ENCODE data around the gene ZNF469.
"Not testable (repeated sequence)": the region's sequence is repeated elsewhere in the genome, so short reads cannot be mapped to it uniquely, and the experiment has no call there.

ZNF469 gene

DNA sequence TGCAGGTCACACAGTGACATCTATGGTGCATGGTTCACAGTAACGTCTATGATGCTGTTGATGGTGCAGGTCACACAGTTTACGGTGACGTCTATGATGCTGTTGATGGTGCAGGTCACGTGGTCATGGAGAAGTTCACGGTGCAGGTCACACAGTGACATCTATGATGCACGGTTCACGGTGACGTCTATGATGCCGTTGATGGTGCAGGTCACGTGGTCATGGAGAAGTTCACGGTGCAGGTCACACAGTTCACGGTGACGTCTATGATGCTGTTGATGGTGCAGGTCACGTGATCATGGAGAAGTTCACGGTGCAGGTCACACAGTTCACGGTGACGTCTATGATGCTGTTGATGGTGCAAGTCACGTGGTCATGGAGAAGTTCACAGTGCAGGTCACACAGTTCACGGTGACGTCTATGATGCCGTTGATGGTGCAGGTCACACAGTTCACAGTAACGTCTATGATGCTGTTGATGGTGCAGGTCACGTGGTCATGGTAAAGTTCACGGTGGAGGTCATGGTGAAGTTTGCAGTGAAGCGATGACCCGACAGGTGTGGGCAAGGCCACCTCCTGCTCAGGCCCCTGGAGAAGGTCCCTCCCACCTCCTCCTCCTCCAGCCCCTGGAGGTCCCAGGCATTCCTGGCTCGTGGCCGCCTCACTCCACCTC lies 27.7 kb downstream of the ZNF469 start:
- DNase-seq (ENCODE audit: low read depth in 2 of 2) = not testable (repeated sequence)

DNA sequence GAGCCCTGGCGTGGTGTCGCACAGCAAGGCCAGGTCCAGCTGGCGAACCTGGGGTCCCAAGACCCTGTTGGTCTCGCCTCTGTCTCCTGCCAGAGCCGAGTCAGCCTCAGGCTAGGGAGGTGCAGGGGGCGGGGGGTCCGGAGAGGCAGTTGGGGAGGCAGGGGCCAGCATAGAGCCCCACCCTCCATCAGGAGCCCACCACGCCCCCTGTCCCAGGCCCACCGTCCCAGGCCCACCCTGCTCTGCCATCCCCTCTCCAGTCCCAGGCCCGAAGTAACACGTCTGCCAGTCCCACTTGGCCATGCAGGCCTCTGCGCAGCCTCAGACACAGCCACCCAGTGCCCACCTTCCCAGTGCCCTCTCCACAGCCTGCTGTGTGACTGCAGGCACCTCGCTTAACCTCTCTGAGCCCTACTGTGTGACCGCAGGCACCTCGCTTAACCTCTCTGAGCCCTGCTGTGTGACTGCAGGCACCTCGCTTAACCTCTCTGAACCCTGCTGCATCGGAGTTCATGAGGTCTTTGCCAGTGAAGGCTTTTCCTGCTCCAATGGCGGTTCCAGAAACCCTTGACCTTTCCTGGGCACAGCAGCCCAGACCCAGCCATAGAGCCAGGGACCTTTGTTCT lies 29.3 kb downstream of the ZNF469 start:
- no peak for DNase-seq (ENCODE audit: low read depth in 2 of 2)

DNA sequence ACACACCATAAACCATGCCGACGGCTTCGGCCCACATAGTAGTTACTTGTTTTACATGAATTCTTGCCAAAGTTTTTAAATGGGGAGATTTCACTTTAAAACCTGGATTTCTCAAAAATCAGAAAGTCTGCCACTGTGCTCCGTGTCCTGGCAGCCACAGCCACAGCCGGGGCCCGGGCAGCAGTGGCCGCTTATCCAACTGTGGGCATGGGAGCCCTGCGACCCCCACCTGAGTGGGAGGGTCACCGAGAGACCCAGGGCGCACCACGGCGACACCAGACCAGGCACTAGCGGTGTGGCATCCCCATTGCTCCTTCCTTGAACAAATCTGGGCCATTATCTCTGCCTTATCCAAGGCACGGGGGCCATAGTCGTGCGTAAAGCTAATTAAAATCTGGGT lies 30.0 kb downstream of the ZNF469 start:
- DNase-seq (ENCODE audit: low read depth in 2 of 2) = no peak

DNA sequence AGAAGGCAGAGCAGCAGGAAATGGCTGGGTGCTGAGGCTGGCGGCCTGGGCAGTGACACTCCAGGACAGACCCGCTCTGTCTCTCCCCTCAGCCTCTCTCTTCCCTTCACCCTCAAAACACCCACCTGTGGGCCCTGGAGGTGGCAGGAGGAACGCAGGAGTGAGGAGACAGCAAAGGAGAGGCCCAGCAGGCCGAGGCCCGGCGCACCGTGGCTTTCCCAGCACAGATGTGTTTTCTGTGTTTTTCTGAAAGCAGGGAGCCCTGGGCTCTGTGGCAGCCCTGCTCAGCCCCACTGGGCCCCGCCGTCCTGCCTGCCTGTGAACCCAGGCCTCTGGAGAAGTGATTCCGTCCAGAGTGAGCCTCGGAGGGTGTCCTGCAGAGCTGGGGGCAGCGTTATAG lies 30.5 kb downstream of the ZNF469 start:
- DNase-seq (ENCODE audit: low read depth in 2 of 2) = no peak

DNA sequence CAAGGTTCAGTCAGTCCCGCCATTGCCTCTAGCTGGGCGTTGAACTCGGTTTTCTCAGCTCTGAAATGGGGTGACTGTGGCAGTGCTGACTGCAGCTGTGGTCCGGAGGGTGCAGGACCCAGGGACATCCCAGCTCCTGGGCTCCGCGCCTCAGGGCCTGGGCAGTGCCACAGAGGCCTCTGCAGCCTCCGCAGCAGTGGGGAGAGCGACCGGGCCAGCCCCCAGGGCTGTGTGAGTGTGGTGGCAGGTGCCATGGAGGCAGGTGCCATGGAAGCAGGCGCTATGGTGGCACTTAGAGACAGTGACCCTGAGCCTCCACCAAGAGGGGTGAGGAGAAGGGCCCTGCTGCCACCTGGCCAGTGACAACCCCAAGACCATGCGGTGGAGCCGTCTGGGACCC lies 30.9 kb downstream of the ZNF469 start:
- no peak for DNase-seq (ENCODE audit: low read depth in 2 of 2)

DNA sequence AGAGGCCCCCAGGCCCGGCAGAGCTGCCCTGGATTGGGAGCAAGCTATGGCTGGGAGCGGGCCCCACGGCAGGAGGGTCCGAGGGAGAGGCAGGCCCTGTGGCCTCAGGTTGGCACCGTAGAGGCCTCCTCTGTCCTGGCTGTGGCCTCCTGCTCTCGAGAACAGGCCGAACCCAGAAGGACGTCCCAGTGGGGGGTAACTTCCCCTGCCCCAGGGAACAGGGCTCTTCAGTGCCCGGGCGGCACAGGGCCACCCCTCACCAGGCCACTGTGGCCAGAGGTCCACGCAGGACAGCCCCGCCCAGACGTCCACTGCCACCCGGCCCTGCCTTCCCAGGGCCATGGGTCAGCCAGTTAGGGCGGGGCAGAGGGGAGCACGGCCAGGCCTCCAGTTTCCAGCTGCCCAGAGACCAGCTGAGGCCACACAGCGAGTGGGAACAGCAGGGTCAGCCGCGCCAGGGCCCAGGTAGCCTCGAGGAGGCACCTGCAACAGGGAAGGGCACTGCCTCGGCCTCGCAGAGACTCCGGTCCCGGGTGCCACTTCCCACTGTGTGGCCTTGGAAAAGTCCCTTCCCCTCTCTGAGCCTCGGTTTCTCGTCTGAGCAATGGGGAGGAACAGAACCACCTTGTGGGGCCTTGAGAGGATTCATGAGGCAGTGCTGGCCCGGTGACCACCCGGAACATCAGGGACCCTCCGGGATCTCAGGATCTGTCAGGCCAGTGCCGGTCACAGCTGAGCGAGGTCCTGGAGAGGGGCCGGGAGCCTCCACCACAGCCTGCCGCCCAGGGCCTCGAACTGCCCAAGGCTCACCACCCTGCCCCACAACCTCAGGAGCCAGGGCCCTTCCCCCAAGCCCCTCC lies 32.0 kb downstream of the ZNF469 start:
- DNase-seq (ENCODE audit: low read depth in 2 of 2) = no peak

DNA sequence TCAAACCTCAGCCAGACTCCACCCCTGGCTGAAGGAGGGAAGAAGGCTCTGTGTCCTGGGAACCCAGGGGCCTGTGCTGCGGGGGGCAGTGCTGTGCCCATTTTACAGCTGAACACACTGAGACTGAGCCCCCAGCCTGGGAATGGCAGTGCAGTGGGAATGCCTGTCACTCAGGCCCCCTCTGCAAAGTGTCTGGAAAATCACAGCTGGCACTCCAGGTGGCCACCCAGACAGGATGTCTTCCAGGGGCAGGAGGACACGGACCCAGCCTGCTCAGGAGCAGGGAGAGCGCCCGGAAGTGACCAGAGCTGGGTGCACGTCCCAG lies 32.6 kb downstream of the ZNF469 start:
- no peak for DNase-seq (ENCODE audit: low read depth in 2 of 2)

DNA sequence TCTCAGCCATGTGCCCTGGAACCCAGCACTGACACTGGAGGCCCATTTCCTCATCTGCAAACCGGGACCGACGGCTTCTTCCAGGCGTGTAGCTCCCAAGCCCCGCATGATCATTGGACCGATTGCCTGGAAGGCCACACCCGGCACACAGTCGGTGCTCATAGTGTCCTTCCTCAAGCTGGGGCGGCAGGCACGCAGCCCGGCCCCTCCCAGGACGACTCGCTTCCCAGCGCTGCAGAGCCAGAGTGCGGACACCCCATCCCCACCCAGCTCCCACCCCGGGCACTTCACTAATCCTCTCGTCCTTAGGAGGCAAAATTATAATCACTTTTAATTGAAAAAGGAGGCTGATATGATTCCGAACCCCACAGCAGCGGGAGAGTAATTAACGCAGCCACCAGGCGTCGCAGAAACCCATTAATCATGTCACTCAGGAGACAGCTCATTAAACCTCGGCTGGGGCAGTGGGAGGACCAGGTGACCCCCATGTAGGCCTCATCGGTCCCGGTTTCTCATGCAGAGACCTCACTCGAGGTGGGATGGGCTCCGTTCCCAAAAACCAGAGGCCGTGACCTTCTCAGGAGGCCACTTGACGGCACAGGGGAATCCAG lies 33.1 kb downstream of the ZNF469 start:
- DNase-seq (ENCODE audit: low read depth in 2 of 2) = no peak

DNA sequence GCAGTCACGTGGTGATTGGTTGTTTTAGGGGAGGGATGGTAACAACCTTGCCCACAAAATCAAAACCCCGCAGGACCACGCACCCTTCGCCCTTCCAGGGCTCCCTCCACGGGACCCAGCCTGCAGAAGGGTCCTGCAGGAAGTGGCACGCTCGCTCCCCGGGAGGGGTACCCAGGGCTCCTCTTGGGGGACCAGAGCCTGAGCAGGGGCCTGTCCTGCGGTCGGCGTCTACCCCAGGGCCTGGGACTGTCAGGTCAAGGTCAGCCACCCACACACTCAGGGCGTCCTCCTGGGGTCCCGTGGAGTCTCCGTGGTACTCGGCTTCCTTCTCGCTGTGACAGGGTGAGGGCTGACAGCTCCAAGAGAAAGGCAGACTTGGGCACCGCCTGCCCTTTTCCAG lies 33.9 kb downstream of the ZNF469 start:
- DNase-seq (ENCODE audit: low read depth in 2 of 2) = no peak

DNA sequence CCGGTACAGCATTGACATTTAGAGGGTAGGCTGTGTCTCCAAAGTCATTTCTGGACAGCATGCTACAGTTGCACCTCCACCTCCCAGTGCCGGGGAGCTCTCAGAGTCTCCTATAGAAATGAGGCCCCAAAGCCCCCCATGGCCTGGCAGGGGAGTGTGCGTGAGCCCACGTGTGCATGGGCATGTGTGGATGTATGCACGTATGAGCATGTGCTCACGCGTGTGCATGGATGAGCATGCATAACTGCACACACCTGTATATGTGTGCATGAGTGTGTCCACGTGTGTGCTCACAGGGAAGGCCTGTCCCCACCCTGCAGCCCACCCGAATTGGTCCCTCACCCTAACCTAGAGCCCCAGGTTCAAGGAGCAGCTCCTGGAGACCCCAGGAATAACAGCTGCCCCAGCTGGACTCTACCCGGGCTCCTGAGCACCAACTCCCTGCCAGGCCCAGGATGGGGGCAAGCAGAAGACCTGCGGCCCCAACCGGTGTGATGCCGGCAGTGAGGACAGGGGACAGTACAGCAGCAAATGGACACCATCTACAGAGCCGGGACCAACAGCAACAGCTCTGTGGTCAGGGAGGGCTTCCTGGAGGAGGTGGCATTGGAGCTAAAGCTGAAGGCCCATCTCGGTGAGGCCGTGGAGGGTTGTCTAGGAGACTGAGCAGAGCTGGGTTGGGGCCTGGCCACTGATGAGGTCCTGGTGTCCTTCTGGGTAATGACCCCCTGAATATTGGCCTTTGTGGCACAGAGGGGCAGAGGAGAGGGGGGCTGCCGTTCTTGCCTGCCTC lies 35.1 kb downstream of the ZNF469 start:
- DNase-seq (ENCODE audit: low read depth in 2 of 2) = no peak

DNA sequence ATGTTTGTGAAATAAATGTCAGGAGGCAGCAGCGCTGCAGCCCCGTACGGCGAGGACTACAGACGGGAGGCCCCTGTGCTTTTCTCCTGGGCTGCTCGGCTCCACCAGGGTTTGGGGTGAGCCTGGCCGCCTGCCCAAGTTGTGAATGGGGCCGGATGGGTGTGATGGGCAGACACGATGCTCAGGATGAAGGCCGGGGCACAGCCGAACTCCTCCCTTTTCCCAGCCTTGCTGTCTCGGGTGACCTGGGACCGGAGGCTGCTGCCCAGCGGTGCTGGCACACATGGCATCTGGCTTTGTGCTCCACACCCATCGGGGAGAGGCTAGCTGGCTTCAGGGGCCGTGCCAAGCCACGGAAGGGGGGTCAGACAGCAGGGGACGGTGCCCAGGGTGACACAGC lies 36.1 kb downstream of the ZNF469 start:
- no peak for DNase-seq (ENCODE audit: low read depth in 2 of 2)

DNA sequence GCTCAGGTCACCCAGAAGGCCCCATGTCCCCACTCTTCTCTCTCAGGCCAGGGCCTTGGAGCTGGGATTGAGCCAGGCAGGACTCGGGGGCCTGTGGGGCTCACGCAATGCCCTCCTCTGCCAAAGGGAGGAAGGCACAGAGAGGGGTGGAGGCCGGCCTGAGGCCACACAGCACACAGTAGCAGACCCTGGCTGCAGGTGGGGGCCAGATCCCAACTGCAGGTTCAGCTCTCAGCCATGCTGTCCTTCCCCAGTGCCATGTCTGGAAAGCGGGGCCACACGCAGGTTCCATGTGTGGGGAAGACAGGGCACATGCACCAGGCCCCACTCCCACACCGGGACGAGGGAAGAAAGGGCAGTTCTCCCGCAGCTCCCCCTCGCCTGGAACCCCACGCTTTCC lies 37.0 kb downstream of the ZNF469 start:
- DNase-seq (ENCODE audit: low read depth in 2 of 2) = no peak

DNA sequence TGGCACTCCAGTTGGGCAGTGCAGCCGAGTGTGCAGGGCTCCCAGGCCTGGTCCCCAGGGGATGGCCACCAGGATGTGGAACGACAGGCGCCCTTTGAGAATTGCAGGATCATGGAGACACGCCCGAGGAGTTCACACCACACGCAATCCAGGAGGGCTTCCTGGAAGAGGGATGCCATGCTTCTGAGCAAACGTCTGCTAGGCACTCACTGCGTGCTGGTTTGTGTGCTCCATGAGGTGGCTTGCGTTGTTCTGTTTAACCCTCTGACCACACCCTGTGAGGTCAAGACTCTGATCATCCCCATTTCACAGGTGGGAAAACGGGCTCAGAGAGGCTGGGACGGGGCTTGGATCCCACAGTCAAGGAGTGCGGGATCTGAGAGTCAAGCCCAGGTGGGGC lies 37.7 kb downstream of the ZNF469 start:
- no peak for DNase-seq (ENCODE audit: low read depth in 2 of 2)

DNA sequence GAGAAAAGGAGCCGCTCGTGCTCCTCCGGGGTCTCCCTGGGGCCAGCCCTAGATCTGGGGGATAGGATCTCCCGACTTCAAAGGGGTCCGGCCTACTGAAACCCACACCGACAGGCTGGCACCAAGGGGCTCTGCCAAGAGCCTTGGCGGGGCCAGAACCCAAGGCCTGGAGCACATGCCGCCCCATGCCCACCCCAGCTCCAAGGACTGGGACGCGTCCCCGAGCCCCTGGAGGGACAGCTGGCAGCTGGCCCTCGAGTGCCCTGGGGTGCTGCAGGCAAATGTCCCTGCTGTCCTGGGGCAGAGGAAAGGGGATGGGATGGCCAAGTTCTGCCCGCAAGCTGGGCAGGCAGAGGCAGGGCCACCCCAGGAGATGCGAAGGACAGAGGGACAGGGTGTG lies 38.5 kb downstream of the ZNF469 start:
- DNase-seq (ENCODE audit: low read depth in 2 of 2) = no peak

DNA sequence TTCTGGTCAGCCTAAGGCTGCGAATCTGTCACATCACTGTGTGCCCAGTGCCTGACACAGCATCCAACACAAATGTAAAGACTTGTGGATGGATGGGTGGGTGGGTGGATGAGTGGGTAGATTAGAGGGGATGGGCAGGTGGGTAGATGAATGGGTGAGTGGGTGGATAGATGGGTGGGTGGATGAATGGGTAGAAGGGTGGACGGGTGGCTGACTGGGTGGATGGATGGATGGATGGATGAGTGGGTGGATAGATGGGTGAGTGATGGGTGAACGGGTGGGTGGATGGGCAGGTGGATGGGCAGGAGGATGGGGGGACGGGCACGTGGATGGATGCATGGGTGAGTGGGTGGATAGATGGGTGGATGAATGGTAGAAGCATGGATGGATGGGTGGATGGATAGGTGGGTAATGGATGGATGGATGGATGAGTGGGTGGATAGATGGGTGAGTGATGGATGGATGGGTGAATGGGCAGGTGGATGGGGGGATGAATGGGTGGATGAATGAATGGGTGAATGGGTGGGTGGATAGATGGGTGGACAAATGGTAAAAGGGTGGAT lies 39.2 kb downstream of the ZNF469 start:
- no peak for DNase-seq (ENCODE audit: low read depth in 2 of 2)

DNA sequence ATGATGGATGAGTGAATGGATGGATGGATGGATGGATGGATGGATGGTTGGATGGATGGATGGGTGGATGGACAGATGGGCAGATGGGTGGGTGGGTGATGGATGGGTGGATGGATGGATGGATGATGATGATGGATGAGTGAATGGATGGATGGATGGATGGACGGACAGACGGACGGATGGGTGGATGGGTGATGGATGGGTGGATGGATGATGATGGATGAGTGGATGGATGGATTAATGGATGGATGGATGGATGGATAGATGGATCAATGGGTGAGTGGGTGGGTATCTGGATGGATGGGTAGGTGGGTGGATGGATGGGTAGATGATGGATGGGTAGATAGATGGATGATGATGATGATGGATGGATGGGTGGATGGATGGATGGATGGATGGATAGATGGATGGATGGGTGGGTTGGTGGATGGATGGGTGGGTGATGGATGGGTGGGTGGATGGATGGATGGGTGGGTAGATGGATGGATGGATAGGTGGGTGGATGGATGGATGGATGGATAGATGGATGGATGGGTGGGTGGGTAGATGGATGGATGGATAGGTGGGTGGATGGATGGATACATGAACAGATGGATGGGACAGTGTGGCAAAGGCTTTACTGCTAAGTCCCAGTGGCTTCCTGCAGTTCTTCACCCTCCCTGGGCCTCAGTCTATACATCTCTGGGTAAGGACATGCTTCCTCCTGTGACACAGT lies 40.1 kb downstream of the ZNF469 start:
- no peak for DNase-seq (ENCODE audit: low read depth in 2 of 2)

DNA sequence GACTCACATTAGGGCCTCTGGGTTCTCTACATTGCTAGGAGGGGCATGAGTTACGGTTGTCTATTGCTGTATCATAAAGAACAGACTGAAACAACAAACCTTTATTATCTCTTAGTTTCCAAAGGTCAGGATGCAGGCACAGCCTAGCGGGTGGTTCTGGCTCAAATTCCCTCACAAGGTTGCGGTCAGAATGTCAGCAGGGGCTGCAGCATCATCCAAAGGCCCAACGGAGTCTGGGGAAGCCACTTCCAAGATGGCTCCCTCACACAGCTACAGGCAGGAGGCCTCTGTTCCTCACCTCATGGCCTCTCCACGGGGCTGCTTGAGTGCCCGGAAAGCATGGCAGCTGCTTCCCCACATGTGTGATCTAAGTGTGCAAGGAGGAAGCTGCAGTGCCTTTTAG lies 40.7 kb downstream of the ZNF469 start:
- DNase-seq (ENCODE audit: low read depth in 2 of 2) = no peak

DNA sequence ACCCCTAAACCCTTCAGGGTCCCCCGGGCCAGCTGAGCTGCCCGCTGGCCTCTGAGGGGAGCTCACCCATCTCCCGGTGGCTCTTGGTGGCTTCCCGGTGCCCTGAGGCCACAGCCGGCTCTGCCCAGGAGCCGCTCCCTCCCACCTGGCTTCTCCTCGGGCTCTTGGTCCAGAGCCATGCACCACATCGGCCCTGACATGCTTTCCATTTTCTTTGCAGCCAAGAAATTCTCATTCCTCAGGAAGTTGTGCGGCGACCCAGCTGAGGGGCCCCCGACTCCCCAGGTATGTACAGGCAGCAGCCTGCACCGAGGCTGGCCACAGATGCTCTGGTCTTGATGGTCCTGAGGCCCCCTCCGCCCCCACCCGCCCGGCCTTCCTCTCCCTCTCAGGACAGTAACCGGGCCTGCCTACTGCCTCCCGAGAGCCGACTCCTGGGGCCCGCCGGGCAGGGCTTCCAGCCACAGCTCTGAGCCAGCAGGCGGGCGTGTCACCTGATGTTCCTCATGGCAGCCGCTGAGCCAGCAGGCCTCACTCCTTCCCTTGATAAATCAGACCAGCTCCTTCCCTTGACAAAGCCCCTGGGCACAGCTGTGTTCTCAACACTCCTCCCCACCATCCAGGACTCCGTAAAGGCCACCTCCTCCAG lies 42.0 kb downstream of the ZNF469 start:
- no peak for DNase-seq (ENCODE audit: low read depth in 2 of 2)

DNA sequence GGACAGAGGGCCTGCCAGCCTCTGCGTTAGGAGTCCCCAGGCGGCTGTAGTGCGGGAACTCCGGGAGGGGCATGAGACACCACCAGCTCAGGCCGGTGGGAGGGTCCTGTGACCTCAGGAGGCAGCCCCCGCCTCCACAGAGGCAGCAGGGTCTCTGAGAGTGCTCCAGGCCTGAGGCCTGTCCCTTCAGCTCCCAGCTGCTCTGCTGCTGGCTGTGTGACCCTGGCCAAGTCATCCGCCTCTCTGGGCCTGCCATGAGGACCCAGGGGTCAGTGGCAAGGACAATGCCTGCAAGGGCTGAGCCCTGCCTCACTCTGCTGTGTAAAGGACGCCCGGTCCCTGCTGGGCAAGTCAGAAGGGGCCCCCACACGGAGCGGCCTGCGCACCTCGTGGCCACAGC lies 43.3 kb downstream of the ZNF469 start:
- DNase-seq (ENCODE audit: low read depth in 2 of 2) = no peak

DNA sequence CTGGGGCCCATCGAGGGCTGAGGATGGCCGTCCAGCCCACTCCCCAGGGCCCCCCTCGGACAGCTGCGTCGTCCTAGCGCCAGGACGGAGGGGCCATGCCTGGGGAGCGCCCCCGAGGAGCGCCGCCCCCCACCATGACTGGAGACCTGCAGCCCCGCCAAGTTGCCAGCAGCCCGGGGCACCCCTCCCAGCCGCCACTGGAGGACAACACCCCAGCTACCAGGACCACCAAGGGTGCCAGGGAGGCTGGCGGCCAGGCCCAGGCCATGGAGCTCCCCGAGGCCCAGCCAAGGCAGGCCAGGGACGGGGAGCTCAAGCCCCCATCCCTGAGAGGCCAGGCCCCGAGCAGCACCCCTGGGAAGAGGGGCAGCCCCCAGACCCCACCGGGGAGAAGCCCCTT lies 44.6 kb downstream of the ZNF469 start:
- no peak for DNase-seq (ENCODE audit: low read depth in 2 of 2)
